Breast epithelium (tissue), 4 donors: ENCODE results near the gene NEURL1B. TPM values are rescaled to one million over a fixed set of nuclear protein-coding genes. Genes with fewer than 3 reads are reported as not detected.
A peak's percentile ranks its signal among the peaks of the same experiment; 100 is the strongest.

Experiments used
- DNase-seq, 2 donors: peaks; one replicate each; pipeline ENCODE4 v3.0.0-alpha.2; 2019; ENCODE audit warnings: low spot score in 2 of 2
- H3K27ac ChIP-seq, 2 donors: fragments of 200-600 bp; sonication (generic) in 1 of 2; one replicate each; pipeline ENCODE4 v1.5.1; 2016 to 2019; ENCODE audit warnings: mild to moderate bottlenecking in 1 of 2
- H3K27me3 ChIP-seq, 2 donors: fragments of 200-600 bp; sonication (generic) in 1 of 2; one replicate each; pipeline versions ENCODE4 v1.5.1 to v1.6.0; 2017 to 2019; ENCODE audit warnings: control low read depth in 1 of 2, mild to moderate bottlenecking in 1 of 2
- H3K36me3 ChIP-seq: fragments of 200-600 bp; one replicate; pipeline ENCODE4 v1.5.1; 2019
- H3K4me1 ChIP-seq, 2 donors: fragments of 200-600 bp; sonication (generic); one replicate each; pipeline ENCODE4 v1.5.1; 2016 to 2019; ENCODE audit warnings: control low read depth in 1 of 2
- H3K4me3 ChIP-seq, 3 donors: fragments of 200-600 bp; sonication (generic); 1 replicate in 2 of 3; 2 replicates in 1 of 3; pipeline ENCODE4 v1.5.1; 2016 to 2019; ENCODE audit warnings: mild to moderate bottlenecking in 3 of 3, moderate library complexity in 2 of 3
- H3K9me3 ChIP-seq, 2 donors: fragments of 200-600 bp; sonication (generic) in 1 of 2; one replicate each; pipeline ENCODE4 v1.5.1; 2016 to 2019; ENCODE audit warnings: control low read depth in 1 of 2
- CTCF ChIP-seq, 3 donors: fragments of 450-650 bp; IDR thresholded peaks; one replicate each; pipeline ENCODE4 v1.5.1; 2016 to 2017; ENCODE audit warnings: antibody characterized with exemption in 3 of 3, mild to moderate bottlenecking in 3 of 3, moderate library complexity in 3 of 3
- POLR2A ChIP-seq: fragments of 450-650 bp; IDR thresholded peaks from one replicate; pipeline ENCODE4 v1.6.1; 2016; ENCODE audit warnings: antibody characterized with exemption, mild to moderate bottlenecking, moderate library complexity
- POLR2AphosphoS5 ChIP-seq, 3 donors: sonication (generic); formaldehyde crosslinking; IDR thresholded peaks; one replicate each; pipeline ENCODE4 v1.6.1; 2017; ENCODE audit warnings: antibody characterized with exemption in 3 of 3
- intact Hi-C: fragments of 100-400 bp; cut with DNase I; formaldehyde crosslinking; loops from one replicate; pipeline ENCODE4 v1.15.1; 2023; ENCODE audit warnings: low total_unique reads
- total RNA-seq, 3 donors: library from RNA; depleted of rRNA; stranded (reverse); fragments of >200 nt; gene quantifications; one replicate each; pipeline ENCODE4 v1.1.0, GENCODE V29; 2016

Gene NEURL1B
- total RNA-seq, 3 donors from 2014 or later = 6.3 to 17.0 (median 9.9) TPM

- H3K27me3 ChIP-seq = no peaks in the 10 kb centered on the region
- H3K9me3 ChIP-seq = no peaks in the 10 kb centered on the region
- intact Hi-C loops = no loop called here
- H3K4me3 ChIP-seq = peak overlapping the region; percentile 65 to 73 (median 73)
- TF ChIP-seq POLR2A = no peak
- TF ChIP-seq CTCF (IDR thresholded peaks at IDR 0.05) = no peak
- no peak for TF ChIP-seq POLR2AphosphoS5 (IDR thresholded peaks at IDR 0.05)
- H3K4me1 ChIP-seq = peaks cover 0 to 5% of the 10 kb centered on the region in 2 donors
- no peaks in the 10 kb centered on the region for H3K36me3 ChIP-seq
- H3K27ac ChIP-seq = peak overlapping the region; percentile 30 to 60
- DNase-seq = no peak
These were observed 2.1 kb downstream of the NEURL1B start for GRCh38 chr5:172642926-172643871.

GRCh38 chr5:172644266-172644665 is 3.2 kb downstream of the NEURL1B start:
- Histone ChIP-seq H3K9me3 (no peaks in the 10 kb centered on the region), H3K36me3 (no peaks in the 10 kb centered on the region), H3K27ac (no peak overlapping the region), H3K4me1 (peaks cover 0 to 5% of the 10 kb centered on the region in 2 donors), H3K27me3 (no peaks in the 10 kb centered on the region), H3K4me3 (peak overlapping the region in 2 of 3 donors; percentile 73)
- no peak for TF ChIP-seq POLR2A
- no peak for TF ChIP-seq CTCF (IDR thresholded peaks at IDR 0.05)
- no peak for TF ChIP-seq POLR2AphosphoS5 (IDR thresholded peaks at IDR 0.05)
- intact Hi-C loops = no loop called here
- DNase-seq = no peak

GRCh38 chr5:172644711-172645110 is 3.6 kb downstream of the NEURL1B start:
- no peaks in the 10 kb centered on the region for H3K27me3 ChIP-seq
- H3K9me3 ChIP-seq = no peaks in the 10 kb centered on the region
- TF ChIP-seq POLR2AphosphoS5 (IDR thresholded peaks at IDR 0.05) (no peak), POLR2A (no peak), CTCF (IDR thresholded peaks at IDR 0.05) (no peak)
- DNase-seq = no peak
- H3K4me1 ChIP-seq = peaks cover 0 to 5% of the 10 kb centered on the region in 2 donors
- H3K36me3 ChIP-seq = no peaks in the 10 kb centered on the region
- H3K4me3 ChIP-seq = peak overlapping the region in 2 of 3 donors; percentile 0 to 24
- intact Hi-C loops = no loop called here
- peak overlapping the region in 1 of 2 donors; percentile 61 for H3K27ac ChIP-seq

GRCh38 chr5:172645271-172646055 is 4.4 kb downstream of the NEURL1B start:
- Histone ChIP-seq H3K27ac (peak overlapping the region in 1 of 2 donors; percentile 69), H3K4me1 (peaks cover 0 to 4% of the 10 kb centered on the region in 2 donors), H3K27me3 (no peaks in the 10 kb centered on the region), H3K36me3 (no peaks in the 10 kb centered on the region), H3K9me3 (no peaks in the 10 kb centered on the region), H3K4me3 (peak overlapping the region in 1 of 3 donors; percentile 24)
- no peak for TF ChIP-seq POLR2AphosphoS5 (IDR thresholded peaks at IDR 0.05)
- intact Hi-C loops = no loop called here
- DNase-seq = no peak

GRCh38 chr5:172646716-172647285 is 5.7 kb downstream of the NEURL1B start:
- Histone ChIP-seq H3K27ac (peak overlapping the region in 1 of 2 donors; percentile 35), H3K27me3 (no peaks in the 10 kb centered on the region), H3K4me3 (no peak overlapping the region), H3K9me3 (no peaks in the 10 kb centered on the region), H3K36me3 (no peaks in the 10 kb centered on the region), H3K4me1 (no peaks in the 10 kb centered on the region)
- intact Hi-C loops = no loop called here
- DNase-seq = no peak
- TF ChIP-seq CTCF (IDR thresholded peaks at IDR 0.05) (peak in 1 of 3 donors; percentile 8), POLR2A (no peak), POLR2AphosphoS5 (IDR thresholded peaks at IDR 0.05) (no peak)
